RWPE1 (cell line): Measurements from ENCODE around the gene GJB2.

ENCODE experiments used
- CTCF ChIA-PET: fragments of 350-600 bp; sonication (Branson Sonifier 250); formaldehyde crosslinking; extraction: SDS; loops from one replicate; lab custom pipeline; 2021; lab: Yijun Ruan, JAX
- POLR2A ChIA-PET: fragments of 400-600 bp; formaldehyde crosslinking; extraction: SDS; loops from one replicate; lab custom pipeline; 2020; ENCODE audit warnings: antibody characterized with exemption; ENCODE audit not compliant: low non-redundant PET; lab: Yijun Ruan, JAX
- DNase-seq: peaks from one replicate; pipeline ENCODE4 v3.0.0; 2012; ENCODE audit warnings: low spot score
- H3K27ac ChIP-seq: fragments of 450-650 bp; 2 replicates; pipeline ENCODE4 v1.5.1; 2017
- CTCF ChIP-seq: fragments of 450-650 bp; conservative IDR thresholded peaks from 2 replicates; pipeline ENCODE4 v1.5.1; 2017; ENCODE audit warnings: low read depth, mild to moderate bottlenecking

The GJB2 gene

GRCh38 chr13:20190481-20191310 is 2.0 kb downstream of the GJB2 start:
- ChIA-PET POLR2A (no interaction called here), CTCF (interaction anchor here (0.6 kb wide), 2 partner anchors 8 to 13 kb away, joined by 3 to 6 read pairs; no protein-coding TSS in a partner anchor)
- peak; percentile 75 for DNase-seq
- H3K27ac ChIP-seq: peak overlapping the region; percentile 92
- TF ChIP-seq CTCF: no peak

DNA sequence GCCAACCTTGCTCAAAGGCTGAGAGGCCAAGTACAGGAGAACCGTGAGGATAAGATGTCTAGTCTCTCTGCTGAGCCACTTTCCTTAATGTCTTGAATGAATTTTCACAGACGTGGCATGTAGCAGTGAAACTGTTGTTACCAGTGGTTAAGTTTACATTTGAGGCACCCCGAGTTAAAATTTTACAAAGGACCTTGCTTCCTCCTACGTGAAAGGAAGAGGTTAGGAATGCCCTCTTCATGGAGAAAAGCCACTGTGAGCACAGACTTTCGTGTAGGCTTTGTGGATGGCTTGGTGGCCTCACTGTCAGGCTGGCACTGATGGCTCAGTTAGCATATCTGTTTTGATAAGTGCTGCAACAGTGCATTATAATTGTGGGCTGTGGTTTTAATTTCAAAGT is 2.7 kb downstream of the GJB2 start:
- H3K27ac ChIP-seq: peak overlapping the region; percentile 92
- ChIA-PET POLR2A (no interaction called here), CTCF (no interaction called here)
- no peak for DNase-seq
- no peak for TF ChIP-seq CTCF

DNA sequence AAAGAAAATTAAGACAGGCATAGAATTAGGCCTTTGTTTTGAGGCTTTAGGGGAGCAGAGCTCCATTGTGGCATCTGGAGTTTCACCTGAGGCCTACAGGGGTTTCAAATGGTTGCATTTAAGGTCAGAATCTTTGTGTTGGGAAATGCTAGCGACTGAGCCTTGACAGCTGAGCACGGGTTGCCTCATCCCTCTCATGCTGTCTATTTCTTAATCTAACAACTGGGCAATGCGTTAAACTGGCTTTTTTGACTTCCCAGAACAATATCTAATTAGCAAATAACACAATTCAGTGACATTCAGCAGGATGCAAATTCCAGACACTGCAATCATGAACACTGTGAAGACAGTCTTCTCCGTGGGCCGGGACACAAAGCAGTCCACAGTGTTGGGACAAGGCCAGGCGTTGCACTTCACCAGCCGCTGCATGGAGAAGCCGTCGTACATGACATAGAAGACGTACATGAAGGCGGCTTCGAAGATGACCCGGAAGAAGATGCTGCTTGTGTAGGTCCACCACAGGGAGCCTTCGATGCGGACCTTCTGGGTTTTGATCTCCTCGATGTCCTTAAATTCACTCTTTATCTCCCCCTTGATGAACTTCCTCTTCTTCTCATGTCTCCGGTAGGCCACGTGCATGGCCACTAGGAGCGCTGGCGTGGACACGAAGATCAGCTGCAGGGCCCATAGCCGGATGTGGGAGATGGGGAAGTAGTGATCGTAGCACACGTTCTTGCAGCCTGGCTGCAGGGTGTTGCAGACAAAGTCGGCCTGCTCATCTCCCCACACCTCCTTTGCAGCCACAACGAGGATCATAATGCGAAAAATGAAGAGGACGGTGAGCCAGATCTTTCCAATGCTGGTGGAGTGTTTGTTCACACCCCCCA is 3.8 kb downstream of the GJB2 start:
- ChIA-PET POLR2A (interaction anchor here (0.6 kb wide), 1 partner anchor 389 kb away, joined by 3 read pairs; no protein-coding TSS in a partner anchor), CTCF (interaction anchor here (0.7 kb wide), 1 partner anchor 229 kb away, joined by 3 read pairs; no protein-coding TSS in a partner anchor)
- TF ChIP-seq CTCF: no peak
- peak overlapping the region; percentile 92 for H3K27ac ChIP-seq
- no peak for DNase-seq

GRCh38 chr13:20186771-20187170 is 6.0 kb downstream of the GJB2 start:
- no peak for DNase-seq
- CTCF ChIA-PET: no interaction called here
- POLR2A ChIA-PET: no interaction called here
- no peak for TF ChIP-seq CTCF
- H3K27ac ChIP-seq: peak overlapping the region; percentile 63

GRCh38 chr13:20185366-20186056 is 7.2 kb downstream of the GJB2 start:
- H3K27ac ChIP-seq: peak overlapping the region; percentile 63
- DNase-seq: no peak
- TF ChIP-seq CTCF: no peak
- ChIA-PET POLR2A (no interaction called here), CTCF (interaction anchor here (0.6 kb wide), 2 partner anchors 467 to 527 kb away, joined by 4 read pairs; no protein-coding TSS in a partner anchor)
